Measurements from ENCODE around the gene ATP1A3.

DNA sequence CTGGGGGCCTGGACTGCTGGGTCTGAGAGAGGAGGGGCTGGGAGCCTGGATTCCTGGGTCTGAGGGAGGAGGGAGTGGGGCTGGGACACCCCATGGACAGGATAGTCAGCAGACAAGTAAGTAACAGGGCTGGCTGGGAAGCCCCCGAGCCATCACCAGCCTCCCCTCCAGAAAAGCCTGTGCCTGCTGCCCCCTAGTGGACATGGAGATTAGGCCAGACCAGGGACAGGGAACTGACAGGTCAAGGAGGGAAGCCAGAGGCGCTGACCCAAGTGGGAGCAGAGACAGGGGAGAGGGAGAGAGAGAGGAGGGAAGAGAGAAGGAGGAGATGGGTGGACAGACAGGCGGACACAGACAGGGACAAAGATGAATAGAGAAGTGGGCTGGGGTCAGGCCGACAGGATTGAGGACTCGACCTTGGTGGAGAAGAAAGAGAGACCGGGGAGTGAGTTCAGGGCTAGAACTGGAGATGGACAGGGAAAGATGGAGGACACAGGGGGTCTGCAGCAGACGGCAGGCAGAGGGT, 59.1 kb downstream of the ATP1A3 start:
- TF ChIP-seq GABPA (IDR thresholded peaks at IDR 0.05; ENCODE audit: low read depth) (no peak), GATA2 (CRISPR knock-in tag; IDR thresholded peaks at IDR 0.05) (no peak)

All from SK-N-SH (cell line).